ENCODE results near the gene BBX. TPM values are rescaled to one million over a fixed set of nuclear protein-coding genes. Genes with fewer than 3 reads are reported as not detected.

BBX gene
- total RNA-seq, 6 experiments from 2014 or later = 40.6 to 50.3 (median 46.4) TPM

DNA sequence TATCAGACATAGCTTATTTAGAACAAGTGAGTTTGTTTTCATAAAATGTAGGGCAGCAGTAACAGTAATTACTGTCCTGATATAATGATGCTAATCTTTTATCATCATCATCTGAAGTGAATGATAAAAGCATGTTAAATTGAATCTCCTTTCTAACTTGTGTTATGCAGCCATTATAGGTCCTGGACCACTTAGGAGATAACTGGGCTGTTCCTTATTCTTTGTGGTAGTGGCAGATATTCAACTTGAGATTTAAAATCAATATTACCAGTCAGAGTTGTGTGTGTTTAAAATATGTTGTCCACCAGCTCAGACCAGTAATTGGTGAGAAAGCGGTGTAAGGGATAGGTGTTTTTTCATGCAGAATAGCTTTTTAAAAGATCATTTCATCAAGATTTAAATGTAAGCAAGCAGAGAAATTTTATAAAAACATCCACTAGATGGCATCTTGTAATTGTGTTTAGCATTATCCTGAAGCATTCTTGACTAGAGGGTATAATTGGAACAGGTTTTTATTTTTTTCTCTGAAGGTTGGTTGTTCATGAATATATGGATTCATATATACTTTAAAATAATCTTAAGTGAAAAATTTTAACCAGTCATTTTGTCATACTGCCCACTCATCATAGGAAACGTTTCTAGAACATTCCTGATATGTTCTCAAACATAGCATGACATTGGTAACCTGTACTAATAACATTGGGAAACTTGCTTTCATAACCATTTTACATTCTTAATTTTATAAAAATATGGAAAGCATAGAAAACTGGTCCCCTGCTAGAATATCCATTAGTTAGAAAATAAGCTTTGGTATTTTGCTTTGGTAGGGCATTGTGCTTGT, 153.9 kb downstream of the BBX start:
- Mint-ChIP-seq H3K4me3 (no peak overlapping the region), H3K27ac (no peak overlapping the region), H3K27me3 (ENCODE audit: insufficient read depth) (no peaks in the 10 kb centered on the region), H3K9me3 (peaks cover 7% of the 10 kb centered on the region), H3K4me1 (ENCODE audit: low read depth) (peaks cover 12% of the 10 kb centered on the region), H3K36me3 (ENCODE audit: low read depth) (peaks cover 11% of the 10 kb centered on the region)
- TF ChIP-seq, protein P1, sequence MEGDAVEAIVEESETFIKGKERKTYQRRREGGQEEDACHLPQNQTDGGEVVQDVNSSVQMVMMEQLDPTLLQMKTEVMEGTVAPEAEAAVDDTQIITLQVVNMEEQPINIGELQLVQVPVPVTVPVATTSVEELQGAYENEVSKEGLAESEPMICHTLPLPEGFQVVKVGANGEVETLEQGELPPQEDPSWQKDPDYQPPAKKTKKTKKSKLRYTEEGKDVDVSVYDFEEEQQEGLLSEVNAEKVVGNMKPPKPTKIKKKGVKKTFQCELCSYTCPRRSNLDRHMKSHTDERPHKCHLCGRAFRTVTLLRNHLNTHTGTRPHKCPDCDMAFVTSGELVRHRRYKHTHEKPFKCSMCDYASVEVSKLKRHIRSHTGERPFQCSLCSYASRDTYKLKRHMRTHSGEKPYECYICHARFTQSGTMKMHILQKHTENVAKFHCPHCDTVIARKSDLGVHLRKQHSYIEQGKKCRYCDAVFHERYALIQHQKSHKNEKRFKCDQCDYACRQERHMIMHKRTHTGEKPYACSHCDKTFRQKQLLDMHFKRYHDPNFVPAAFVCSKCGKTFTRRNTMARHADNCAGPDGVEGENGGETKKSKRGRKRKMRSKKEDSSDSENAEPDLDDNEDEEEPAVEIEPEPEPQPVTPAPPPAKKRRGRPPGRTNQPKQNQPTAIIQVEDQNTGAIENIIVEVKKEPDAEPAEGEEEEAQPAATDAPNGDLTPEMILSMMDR (IDR thresholded peaks at IDR 0.05) = peak; percentile 83
- peak; percentile 54 for DNase-seq

DNA sequence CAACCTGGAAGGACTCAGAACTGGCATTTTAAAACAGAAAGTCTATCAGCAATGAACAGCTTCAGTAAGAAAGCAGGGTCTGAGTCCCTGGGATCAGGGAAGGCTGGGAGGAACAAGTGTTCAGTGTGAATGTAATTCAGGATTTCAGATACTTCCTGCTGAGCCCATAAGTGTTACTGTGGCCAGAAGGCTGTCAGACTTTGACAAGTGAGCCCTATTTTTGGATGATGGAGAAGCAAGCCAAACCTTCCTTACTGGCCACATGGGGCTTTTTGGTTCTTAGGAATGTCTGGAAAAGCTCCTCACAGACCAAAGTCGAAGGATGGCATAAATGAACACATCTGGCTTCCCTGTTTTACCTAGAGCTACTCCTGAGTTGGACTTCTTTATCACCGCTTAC, 157.2 kb downstream of the BBX start:
- TF ChIP-seq, protein P1 (IDR thresholded peaks at IDR 0.05) = no peak
- Mint-ChIP-seq H3K4me1 (ENCODE audit: low read depth) (peaks cover 30% of the 10 kb centered on the region), H3K4me3 (no peak overlapping the region)

DNA sequence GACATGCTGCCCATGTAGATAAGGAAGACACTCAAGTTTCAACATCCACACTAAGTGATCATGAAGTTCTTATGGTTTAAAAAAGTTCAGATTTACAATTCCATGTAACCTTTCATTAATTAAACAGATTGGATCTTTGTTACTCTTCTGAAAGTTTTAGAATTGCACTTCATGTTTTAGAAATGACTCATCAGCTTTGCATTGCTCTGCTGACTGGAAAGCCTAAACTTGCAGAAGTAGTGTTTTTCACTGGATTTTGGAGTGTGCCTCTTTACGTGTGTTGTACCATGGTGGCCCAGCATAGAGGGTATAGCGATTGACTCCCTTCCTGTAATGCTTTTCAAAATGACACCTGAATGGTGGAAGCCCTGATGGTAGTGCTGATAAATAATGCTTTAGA, 157.9 kb downstream of the BBX start:
- H3K4me1 Mint-ChIP-seq (ENCODE audit: low read depth) = peaks cover 30% of the 10 kb centered on the region
- peaks cover 11% of the 10 kb centered on the region for H3K36me3 Mint-ChIP-seq (ENCODE audit: low read depth)
- TF ChIP-seq, protein P1 (IDR thresholded peaks at IDR 0.05) = no peak
- peak; percentile 25 for DNase-seq
- 0 out of 2 replicates have a peak overlapping the region, but pooled peaks have one; percentile 38 for H3K27ac Mint-ChIP-seq
- peaks cover 7% of the 10 kb centered on the region for H3K9me3 Mint-ChIP-seq
- no peak overlapping the region for H3K4me3 Mint-ChIP-seq
- H3K27me3 Mint-ChIP-seq (ENCODE audit: insufficient read depth) = no peaks in the 10 kb centered on the region

More for the DNA sequence above, 157.2 kb downstream of the BBX start:
- no peaks in the 10 kb centered on the region for H3K27me3 Mint-ChIP-seq (ENCODE audit: insufficient read depth)
- peaks cover 11% of the 10 kb centered on the region for H3K36me3 Mint-ChIP-seq (ENCODE audit: low read depth)
- peaks cover 7% of the 10 kb centered on the region for H3K9me3 Mint-ChIP-seq
- H3K27ac Mint-ChIP-seq = no peak overlapping the region
- no peak for DNase-seq

DNA sequence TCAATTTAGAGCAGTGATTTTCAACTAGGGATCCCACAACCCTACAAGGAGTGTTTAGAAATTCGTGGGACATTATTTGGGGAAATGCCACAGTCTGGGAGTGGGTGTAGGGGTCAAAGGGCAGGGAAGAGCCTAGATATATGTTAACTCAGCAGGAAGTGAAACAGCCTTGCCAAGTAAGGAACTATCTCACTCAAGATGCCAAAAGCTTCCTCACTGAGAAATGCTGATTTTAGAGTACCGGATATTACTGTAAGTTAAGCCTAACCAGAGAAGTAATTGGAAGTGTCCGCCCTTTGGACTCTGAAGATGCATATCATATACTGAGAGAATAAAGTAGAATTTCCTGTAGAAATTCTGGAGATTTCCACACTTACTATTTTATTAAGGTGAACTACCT, 158.6 kb downstream of the BBX start:
- Mint-ChIP-seq H3K27ac (no peak overlapping the region), H3K27me3 (ENCODE audit: insufficient read depth) (no peaks in the 10 kb centered on the region), H3K9me3 (peaks cover 7% of the 10 kb centered on the region), H3K4me1 (ENCODE audit: low read depth) (peaks cover 30% of the 10 kb centered on the region), H3K36me3 (ENCODE audit: low read depth) (peaks cover 11% of the 10 kb centered on the region), H3K4me3 (no peak overlapping the region)
- TF ChIP-seq, protein P1 (IDR thresholded peaks at IDR 0.05) = no peak
- no peak for DNase-seq

DNA sequence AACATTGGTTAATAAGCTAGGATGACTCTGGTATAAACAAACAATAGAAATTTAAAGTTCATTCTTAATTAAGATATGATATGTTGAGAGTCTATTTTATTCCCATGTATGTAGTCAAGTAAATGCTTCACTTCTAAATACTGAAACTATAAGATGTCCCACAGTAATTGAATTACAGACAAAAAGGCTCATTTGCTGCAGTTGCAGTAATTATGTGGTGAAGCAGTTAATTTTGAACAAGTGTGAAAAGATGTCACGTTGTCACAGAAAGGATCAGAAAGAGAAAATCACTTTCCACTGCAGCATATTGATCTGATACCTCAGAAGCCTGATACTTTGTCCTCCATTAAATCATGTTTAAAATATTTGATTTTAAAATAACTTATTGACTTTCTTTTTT, 159.8 kb downstream of the BBX start:
- Mint-ChIP-seq H3K4me1 (ENCODE audit: low read depth) (peaks cover 30% of the 10 kb centered on the region), H3K27me3 (ENCODE audit: insufficient read depth) (no peaks in the 10 kb centered on the region), H3K27ac (no peak overlapping the region), H3K9me3 (peaks cover 7% of the 10 kb centered on the region), H3K4me3 (no peak overlapping the region), H3K36me3 (ENCODE audit: low read depth) (peaks cover 11% of the 10 kb centered on the region)
- DNase-seq = no peak
- TF ChIP-seq, protein P1 (IDR thresholded peaks at IDR 0.05) = no peak

Measured in HFFc6 (cell line).